Hepatocyte (in vitro differentiated cells): ENCODE results near the gene UBE2N. TPM values are rescaled to one million over a fixed set of nuclear protein-coding genes. Genes with fewer than 3 reads are reported as not detected.

Experiments used
- DNase-seq: peaks from one replicate; pipeline ENCODE4 v3.0.0-alpha.2; 2016; ENCODE audit warnings: low spot score
- H2AFZ ChIP-seq: fragments of 200-600 bp; sonication (generic); 2 replicates; pipeline ENCODE4 v1.6.0; 2016; ENCODE audit warnings: antibody characterized with exemption, mild to moderate bottlenecking
- H3K27ac ChIP-seq: fragments of 200-600 bp; sonication (generic); 2 replicates; pipeline ENCODE4 v1.5.1; 2016; ENCODE audit warnings: mild to moderate bottlenecking
- H3K27me3 ChIP-seq: fragments of 200-600 bp; sonication (generic); 2 replicates; pipeline ENCODE4 v1.6.1; 2016
- H3K36me3 ChIP-seq: fragments of 200-600 bp; sonication (generic); replicated peaks from 2 replicates; pipeline ENCODE4 v1.5.1; 2016; ENCODE audit warnings: low read depth; ENCODE audit not compliant: insufficient read depth
- H3K4me1 ChIP-seq: fragments of 200-600 bp; sonication (generic); 2 replicates; pipeline ENCODE4 v1.5.1; 2016; ENCODE audit warnings: mild to moderate bottlenecking, moderate library complexity; ENCODE audit not compliant: insufficient read depth
- H3K4me2 ChIP-seq: fragments of 200-600 bp; sonication (generic); 2 replicates; pipeline ENCODE4 v1.6.0; 2016
- H3K4me3 ChIP-seq: fragments of 200-600 bp; sonication (generic); 2 replicates; pipeline ENCODE4 v1.5.1; 2016; ENCODE audit warnings: mild to moderate bottlenecking
- H3K79me2 ChIP-seq: fragments of 200-600 bp; sonication (generic); 2 replicates; pipeline ENCODE4 v1.6.0; 2017; ENCODE audit warnings: mild to moderate bottlenecking
- H3K9me2 ChIP-seq: fragments of 200-600 bp; sonication (generic); replicated peaks from 2 replicates; pipeline ENCODE4 v1.6.0; 2017; ENCODE audit warnings: mild to moderate bottlenecking; ENCODE audit not compliant: insufficient read depth
- H3K9me3 ChIP-seq: fragments of 200-600 bp; sonication (generic); 2 replicates; pipeline ENCODE4 v1.5.1; 2016; ENCODE audit warnings: low read depth, mild to moderate bottlenecking
- H4K20me1 ChIP-seq: fragments of 200-600 bp; sonication (generic); 2 replicates; pipeline ENCODE4 v1.6.0; 2016; ENCODE audit warnings: mild to moderate bottlenecking; ENCODE audit not compliant: insufficient read depth, poor library complexity, severe bottlenecking
- CTCF ChIP-seq: fragments of 200-600 bp; sonication (generic); IDR thresholded peaks from 2 replicates; pipeline ENCODE4 v1.5.1; 2016; ENCODE audit warnings: antibody characterized with exemption, mild to moderate bottlenecking; ENCODE audit not compliant: poor library complexity
- EZH2 ChIP-seq: fragments of 200-600 bp; sonication (generic); IDR thresholded peaks from 2 replicates; pipeline ENCODE4 v1.6.1; 2016; ENCODE audit warnings: antibody characterized with exemption, mild to moderate bottlenecking, borderline replicate concordance
- EZH2phosphoT487 ChIP-seq: fragments of 200-600 bp; sonication (generic); IDR thresholded peaks from one replicate; pipeline ENCODE4 v1.6.1; 2018; ENCODE audit warnings: antibody characterized with exemption, mild to moderate bottlenecking, low read depth, moderate library complexity; ENCODE audit not compliant: unreplicated experiment, severe bottlenecking
- WGBS: methylation state at CpG from one replicate; pipeline ENCODE4 v1.1.6; 2016; ENCODE audit warnings: low lambda C conversion rate; ENCODE audit errors: missing lambda C conversion rate; 5-methylcytosine and 5-hydroxymethylcytosine counted together
- polyA plus RNA-seq: library from polyadenylated mRNA; unstranded; fragments of >200 nt; fragmentation: Nextera tagmentation; extraction: Ambion mirVana; gene quantifications from 2 replicates; pipeline ENCODE4 v1.2.1, GENCODE V29; 2016
- total RNA-seq: library from RNA; depleted of rRNA; stranded (reverse); fragments of >200 nt; gene quantifications from 2 replicates; pipeline ENCODE4 v1.2.3, GENCODE V29; 2014

UBE2N gene
- total and polyA plus RNA-seq, 2 experiments from 2014 or later = 59.1 to 121 TPM

- WGBS = 84% methylated on average over 4 of the region's 4 CpGs
- H2AFZ ChIP-seq = no peak overlapping the region
- no peak for DNase-seq
- peaks cover 86% of the 10 kb centered on the region for H4K20me1 ChIP-seq
- no peaks in the 10 kb centered on the region for H3K36me3 ChIP-seq
- H3K4me3 ChIP-seq = no peak overlapping the region
- H3K27ac ChIP-seq = no peak overlapping the region
- no peaks in the 10 kb centered on the region for H3K9me3 ChIP-seq
- TF ChIP-seq EZH2phosphoT487 (no peak), CTCF (no peak), EZH2 (no peak)
- no peaks in the 10 kb centered on the region for H3K27me3 ChIP-seq
- H3K79me2 ChIP-seq = peaks cover 100% of the 10 kb centered on the region
- H3K9me2 ChIP-seq = no peaks in the 10 kb centered on the region
- H3K4me1 ChIP-seq = peaks cover 13% of the 10 kb centered on the region
- no peak overlapping the region for H3K4me2 ChIP-seq
These were observed 11.5 kb downstream of the UBE2N start for GRCh38 chr12:93430280-93430679.

- no peaks in the 10 kb centered on the region for H3K27me3 ChIP-seq
- TF ChIP-seq EZH2phosphoT487 (no peak), CTCF (no peak), EZH2 (no peak)
- H3K27ac ChIP-seq = no peak overlapping the region
- no peak overlapping the region for H2AFZ ChIP-seq
- WGBS = 88% methylated on average over 1 of the region's 1 CpG
- no peaks in the 10 kb centered on the region for H3K9me3 ChIP-seq
- H3K4me1 ChIP-seq = peaks cover 13% of the 10 kb centered on the region
- no peak overlapping the region for H3K4me3 ChIP-seq
- no peak for DNase-seq
- H3K9me2 ChIP-seq = no peaks in the 10 kb centered on the region
- H3K4me2 ChIP-seq = no peak overlapping the region
- peaks cover 100% of the 10 kb centered on the region for H3K79me2 ChIP-seq
- no peaks in the 10 kb centered on the region for H3K36me3 ChIP-seq
- H4K20me1 ChIP-seq = peaks cover 86% of the 10 kb centered on the region
These were observed 11.9 kb downstream of the UBE2N start for GRCh38 chr12:93429852-93430251.

- Histone ChIP-seq H3K9me2 (no peaks in the 10 kb centered on the region), H4K20me1 (peaks cover 83% of the 10 kb centered on the region), H3K4me3 (no peak overlapping the region), H3K27ac (no peak overlapping the region), H2AFZ (no peak overlapping the region), H3K36me3 (no peaks in the 10 kb centered on the region), H3K4me1 (peaks cover 13% of the 10 kb centered on the region), H3K27me3 (no peaks in the 10 kb centered on the region), H3K9me3 (no peaks in the 10 kb centered on the region), H3K79me2 (peaks cover 100% of the 10 kb centered on the region), H3K4me2 (no peak overlapping the region)
- DNase-seq = no peak
- TF ChIP-seq EZH2phosphoT487 = no peak
- no peak for TF ChIP-seq CTCF
- WGBS = 59% methylated on average over 1 of the region's 1 CpG
These were observed 12.3 kb downstream of the UBE2N start for GRCh38 chr12:93429448-93429847.
